ENCODE measurements around the gene ZNF280B. TPM values are rescaled to one million over a fixed set of nuclear protein-coding genes. Genes with fewer than 3 reads are reported as not detected.

Gene ZNF280B
- total RNA-seq, 1 experiment from 2014 or later: not detected

GRCh38 chr22:22547692-22548300 lies 39.3 kb upstream of the ZNF280B start:
- H3K9me3 Mint-ChIP-seq (ENCODE audit: unreplicated experiment): no peaks in the 10 kb centered on the region
- H3K4me1 Mint-ChIP-seq (ENCODE audit: insufficient read depth, unreplicated experiment): no peaks in the 10 kb centered on the region
- H3K36me3 Mint-ChIP-seq (ENCODE audit: insufficient read depth, unreplicated experiment): no peaks in the 10 kb centered on the region
- DNase-seq (ENCODE audit: unreplicated experiment): no peak
- H3K27ac Mint-ChIP-seq (ENCODE audit: low read depth, unreplicated experiment): no peak overlapping the region
- peaks cover 49% of the 10 kb centered on the region for H3K27me3 Mint-ChIP-seq (ENCODE audit: insufficient read depth, unreplicated experiment)
- ChIA-PET POLR2A (no interaction called here), CTCF (no interaction called here)
- no peak overlapping the region for H3K4me3 Mint-ChIP-seq (ENCODE audit: unreplicated experiment)
- intact Hi-C loops (cut with micrococcal nuclease): no loop called here
- TF ChIP-seq CTCF (IDR thresholded peaks at IDR 0.05; ENCODE audit: unreplicated experiment): no peak
- BruUV-seq (replicated peaks): no TSS peak

- no peak for TF ChIP-seq CTCF (IDR thresholded peaks at IDR 0.05; ENCODE audit: unreplicated experiment)
- Mint-ChIP-seq H3K4me1 (ENCODE audit: insufficient read depth, unreplicated experiment) (no peaks in the 10 kb centered on the region), H3K27me3 (ENCODE audit: insufficient read depth, unreplicated experiment) (peaks cover 46% of the 10 kb centered on the region), H3K4me3 (ENCODE audit: unreplicated experiment) (no peak overlapping the region), H3K9me3 (ENCODE audit: unreplicated experiment) (no peaks in the 10 kb centered on the region), H3K27ac (ENCODE audit: low read depth, unreplicated experiment) (no peak overlapping the region), H3K36me3 (ENCODE audit: insufficient read depth, unreplicated experiment) (no peaks in the 10 kb centered on the region)
- intact Hi-C loops (cut with micrococcal nuclease): no loop called here
- DNase-seq (ENCODE audit: unreplicated experiment): no peak
- ChIA-PET CTCF (interaction anchor here (0.6 kb wide), 1 partner anchor 154 kb away, joined by 3 read pairs; no protein-coding TSS in a partner anchor), POLR2A (no interaction called here)
- no TSS peak for BruUV-seq (replicated peaks)
These were observed 38.7 kb upstream of the ZNF280B start for GRCh38 chr22:22547226-22547625.

GRCh38 chr22:22546490-22546889 lies 37.9 kb upstream of the ZNF280B start:
- ChIA-PET POLR2A (no interaction called here), CTCF (interaction anchor here (0.6 kb wide), 1 partner anchor 155 kb away, joined by 3 read pairs; no protein-coding TSS in a partner anchor)
- no peak for TF ChIP-seq CTCF (IDR thresholded peaks at IDR 0.05; ENCODE audit: unreplicated experiment)
- H3K4me3 Mint-ChIP-seq (ENCODE audit: unreplicated experiment): no peak overlapping the region
- H3K27ac Mint-ChIP-seq (ENCODE audit: low read depth, unreplicated experiment): no peak overlapping the region
- H3K4me1 Mint-ChIP-seq (ENCODE audit: insufficient read depth, unreplicated experiment): no peaks in the 10 kb centered on the region
- H3K27me3 Mint-ChIP-seq (ENCODE audit: insufficient read depth, unreplicated experiment): peaks cover 43% of the 10 kb centered on the region
- BruUV-seq (replicated peaks): no TSS peak
- no peaks in the 10 kb centered on the region for H3K36me3 Mint-ChIP-seq (ENCODE audit: insufficient read depth, unreplicated experiment)
- DNase-seq (ENCODE audit: unreplicated experiment): peak; percentile 26
- intact Hi-C loops (cut with micrococcal nuclease): no loop called here
- H3K9me3 Mint-ChIP-seq (ENCODE audit: unreplicated experiment): no peaks in the 10 kb centered on the region

- peaks cover 29% of the 10 kb centered on the region for H3K27me3 Mint-ChIP-seq (ENCODE audit: insufficient read depth, unreplicated experiment)
- DNase-seq (ENCODE audit: unreplicated experiment): no peak
- ChIA-PET CTCF (interaction anchor here (0.6 to 0.8 kb wide), 6 partner anchors 28 to 303 kb away, joined by 3 to 5 read pairs (median 3); no protein-coding TSS in a partner anchor), POLR2A (no interaction called here)
- no peaks in the 10 kb centered on the region for H3K36me3 Mint-ChIP-seq (ENCODE audit: insufficient read depth, unreplicated experiment)
- H3K27ac Mint-ChIP-seq (ENCODE audit: low read depth, unreplicated experiment): no peak overlapping the region
- no TSS peak for BruUV-seq (replicated peaks)
- H3K9me3 Mint-ChIP-seq (ENCODE audit: unreplicated experiment): no peaks in the 10 kb centered on the region
- intact Hi-C loops (cut with micrococcal nuclease): no loop called here
- H3K4me3 Mint-ChIP-seq (ENCODE audit: unreplicated experiment): no peak overlapping the region
- TF ChIP-seq CTCF (IDR thresholded peaks at IDR 0.05; ENCODE audit: unreplicated experiment): no peak
- H3K4me1 Mint-ChIP-seq (ENCODE audit: insufficient read depth, unreplicated experiment): no peaks in the 10 kb centered on the region
These were observed 36.5 kb upstream of the ZNF280B start for GRCh38 chr22:22545084-22545483.

Data from MCF 10A (cell line).